GM19351 (cell line): Measurements from ENCODE around the gene CEACAM19.
"Not testable (repeated sequence)": the region's sequence is repeated elsewhere in the genome, so short reads cannot be mapped to it uniquely, and the experiment has no call there.

Experiments used
- ATAC-seq: cut with Tn5 transposase; IDR thresholded peaks from one replicate; pipeline ENCODE4 v1.9.1; 2021; ENCODE audit warnings: mild to moderate bottlenecking, moderate library complexity; ENCODE audit not compliant: unreplicated experiment

The CEACAM19 gene

GRCh38 chr19:44670027-44670426 is 1.3 kb upstream of the CEACAM19 start:
- ATAC-seq = not testable (repeated sequence)

- no peak for ATAC-seq
Measured at GRCh38 chr19:44672226-44672625, 944 bp downstream of the CEACAM19 start.

DNA sequence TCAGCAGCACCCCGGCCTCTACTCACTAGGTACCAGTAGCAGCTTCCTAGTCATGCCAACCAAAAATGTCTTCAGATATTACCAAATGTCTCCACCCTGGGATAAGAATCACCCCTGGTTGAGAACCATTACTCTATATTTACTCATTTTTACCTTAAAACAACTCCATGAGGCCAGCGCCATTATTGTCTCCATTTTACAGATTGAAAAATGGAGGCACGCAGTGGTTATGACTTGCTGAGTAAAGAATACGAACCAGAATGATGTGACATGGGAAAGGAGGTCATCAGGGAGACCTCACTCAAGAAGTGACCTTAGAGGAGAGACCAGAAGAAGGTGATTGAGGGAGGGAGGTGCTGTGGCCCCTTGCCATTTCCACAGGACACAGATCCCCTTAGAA is 2.2 kb downstream of the CEACAM19 start:
- no peak for ATAC-seq

GRCh38 chr19:44675521-44675920 is 4.2 kb downstream of the CEACAM19 start:
- ATAC-seq = no peak

GRCh38 chr19:44677019-44677811 is 5.9 kb downstream of the CEACAM19 start:
- ATAC-seq = no peak

GRCh38 chr19:44680536-44680935 is 9.3 kb downstream of the CEACAM19 start:
- no peak for ATAC-seq

GRCh38 chr19:44681992-44682790 is 10.9 kb downstream of the CEACAM19 start:
- no peak for ATAC-seq

DNA sequence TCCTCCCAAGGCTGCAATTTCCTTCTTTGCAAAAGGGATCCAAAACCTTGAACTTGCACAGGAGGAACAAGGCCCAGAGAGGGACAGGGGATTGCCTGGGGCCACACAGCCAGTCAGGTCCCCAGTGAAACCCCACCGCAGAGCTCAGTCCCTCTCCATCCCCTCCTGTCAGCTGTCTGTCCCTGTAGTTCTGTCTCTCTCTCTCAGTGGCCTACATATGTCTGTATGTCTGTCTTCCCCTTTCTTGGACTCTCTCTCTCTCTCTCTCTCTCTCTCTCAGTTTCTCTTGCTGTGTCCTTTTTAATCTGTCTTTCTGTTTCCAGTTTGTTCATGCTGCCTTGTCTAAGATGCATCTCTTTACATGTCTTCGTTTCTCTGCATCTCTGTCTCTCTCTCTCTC is 11.5 kb downstream of the CEACAM19 start:
- ATAC-seq = no peak

GRCh38 chr19:44683434-44684210 is 12.3 kb downstream of the CEACAM19 start:
- ATAC-seq = no peak

- not testable (repeated sequence) for ATAC-seq
Measured at GRCh38 chr19:44684396-44684795, 13.1 kb downstream of the CEACAM19 start.

GRCh38 chr19:44684892-44685863 is 13.9 kb downstream of the CEACAM19 start:
- no peak for ATAC-seq

DNA sequence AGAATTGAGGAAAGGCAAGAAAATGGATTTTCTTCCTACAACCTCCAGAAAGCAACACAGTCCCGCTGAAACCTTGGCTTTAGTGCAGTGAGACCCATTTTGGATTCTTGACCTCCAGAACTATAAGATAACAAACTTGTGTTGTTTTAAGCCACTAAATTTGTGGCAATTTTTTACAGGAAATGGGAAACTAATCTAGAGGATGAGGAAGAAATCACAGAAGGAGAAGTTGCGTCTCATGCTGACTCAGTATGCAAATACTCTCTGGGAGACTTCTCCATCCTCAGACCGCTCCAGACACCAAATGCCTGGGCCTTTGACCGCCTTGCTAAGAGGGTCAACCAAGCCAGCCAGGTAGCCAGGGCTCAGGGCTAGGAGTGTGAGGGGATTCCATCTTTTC is 14.6 kb downstream of the CEACAM19 start:
- ATAC-seq = no peak

DNA sequence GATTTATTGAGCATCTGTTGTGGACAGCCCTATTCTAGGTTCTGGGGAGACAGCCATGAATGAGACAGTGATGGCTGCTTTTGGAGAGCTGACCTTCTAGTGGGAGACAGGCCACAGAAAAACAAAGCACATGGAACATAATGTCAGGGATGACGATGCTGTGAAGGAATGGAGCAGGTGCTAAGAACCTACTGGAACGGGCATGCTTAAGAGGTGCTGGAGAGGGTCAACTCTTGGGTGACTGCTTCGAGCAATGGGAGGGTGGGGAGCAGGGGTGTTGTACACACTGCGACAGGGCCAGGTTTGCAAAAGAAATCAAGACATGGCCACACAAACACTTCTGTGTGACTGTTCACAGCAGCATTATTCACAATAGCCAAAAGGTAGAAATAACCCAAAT is 15.6 kb downstream of the CEACAM19 start:
- ATAC-seq = no peak

- ATAC-seq = no peak
Measured at GRCh38 chr19:44687888-44688287, 16.6 kb downstream of the CEACAM19 start.

GRCh38 chr19:44689290-44690130 is 18.2 kb downstream of the CEACAM19 start:
- no peak for ATAC-seq

DNA sequence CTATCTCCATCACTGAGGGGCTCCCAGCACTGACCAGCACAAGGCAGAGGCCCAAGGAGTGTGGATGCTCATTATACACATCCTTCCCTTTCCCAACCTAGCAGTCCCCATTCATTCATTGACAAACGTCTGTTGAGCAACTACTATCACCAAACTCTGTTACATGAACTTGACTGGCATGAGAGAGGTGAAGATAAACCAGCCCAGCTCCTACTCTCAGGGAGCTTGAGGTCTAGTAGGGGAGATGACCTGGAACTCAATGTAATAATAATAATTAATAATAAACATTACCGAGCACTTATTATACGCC is 18.8 kb downstream of the CEACAM19 start:
- ATAC-seq = no peak

DNA sequence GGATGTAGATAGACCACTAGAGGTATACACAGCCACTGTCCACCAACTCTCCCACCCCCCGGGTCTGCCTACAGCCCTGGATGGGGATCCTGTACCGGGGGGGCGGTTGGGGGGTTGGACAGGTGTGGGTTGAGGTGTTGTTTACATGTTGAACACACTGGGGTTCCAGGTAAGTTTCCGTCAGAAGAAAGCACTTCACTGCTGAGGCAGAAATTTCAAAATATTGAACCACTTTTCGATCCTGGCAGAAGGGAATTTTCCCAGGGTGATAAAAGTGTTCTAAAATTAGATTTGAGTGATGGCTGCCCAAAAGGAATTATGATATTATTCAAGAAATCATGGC is 21.1 kb downstream of the CEACAM19 start:
- ATAC-seq = peak; percentile 22

- ATAC-seq = no peak
Measured at GRCh38 chr19:44694184-44694579, 22.9 kb downstream of the CEACAM19 start.

DNA sequence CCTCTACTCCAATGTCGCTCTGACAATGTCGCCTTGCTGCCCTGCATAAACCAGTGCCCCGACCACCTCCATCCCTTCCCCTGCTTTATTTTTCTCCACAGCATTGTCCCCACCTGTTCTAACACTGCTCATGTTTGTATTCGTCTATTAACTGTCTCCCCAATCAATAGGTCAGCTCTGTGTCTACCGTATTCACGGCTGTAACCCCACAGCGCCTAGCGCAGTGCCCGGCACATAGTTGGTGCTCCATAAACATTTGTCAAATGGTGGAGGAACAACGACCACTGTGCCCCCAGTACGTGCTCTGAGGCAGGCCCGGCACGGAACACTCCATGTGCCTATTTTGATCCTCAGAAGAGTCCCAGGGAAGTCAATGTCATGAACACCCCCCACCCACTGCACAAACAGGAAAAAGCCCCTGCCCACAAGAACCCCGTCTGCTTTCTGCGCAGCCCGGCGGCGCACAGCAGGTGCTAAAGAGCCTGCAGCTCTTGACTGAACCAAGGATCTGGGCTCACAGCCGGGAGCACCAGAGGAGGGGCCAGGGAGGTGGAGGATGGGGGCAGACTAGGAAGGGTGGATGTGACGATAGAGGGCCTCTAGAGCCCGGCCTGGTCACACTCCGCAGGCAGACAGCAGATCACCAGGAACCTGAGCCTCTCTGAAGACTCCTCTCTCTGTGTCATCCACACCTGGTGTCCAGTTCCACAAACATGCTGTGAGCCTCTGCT is 25.8 kb downstream of the CEACAM19 start:
- ATAC-seq = no peak
